K562 (cell line): ENCODE measurements around the gene SDC3.

Experiments used
- EZH2 ChIP-seq: IDR thresholded peaks from 2 replicates; pipeline ENCODE4 v1.6.1; 2012; ENCODE audit warnings: low read depth, mild to moderate bottlenecking, inconsistent platforms, low read length, borderline replicate concordance
- NCOA2 ChIP-seq, 2 experiments: fragments of 450-650 bp; IDR thresholded peaks; 2 replicates each; pipeline ENCODE4 v1.6.1; 2018; ENCODE audit warnings: mild to moderate bottlenecking in 2 of 2, moderate library complexity in 1 of 2; ENCODE audit not compliant: partially characterized antibody in 2 of 2
- POLR2B ChIP-seq: fragments of 450-650 bp; IDR thresholded peaks from 2 replicates; pipeline ENCODE4 v1.6.1; 2018; ENCODE audit warnings: low read depth; ENCODE audit not compliant: partially characterized antibody
- RFX5 ChIP-seq: IDR thresholded peaks from 2 replicates; pipeline ENCODE4 v1.6.1; 2011; ENCODE audit warnings: low read depth, mild to moderate bottlenecking, improper control_type of control experiment, low read length
- SMAD2 ChIP-seq: fragments of 150-350 bp; IDR thresholded peaks from 2 replicates; pipeline ENCODE4 v1.6.1; 2014; ENCODE audit warnings: low read depth, mild to moderate bottlenecking, low read length
- TCF7L2 ChIP-seq: fragments of 150-350 bp; IDR thresholded peaks from 2 replicates; pipeline ENCODE4 v1.6.1; 2016; ENCODE audit warnings: low read depth, mild to moderate bottlenecking, low read length, moderate library complexity
- ZNF121 ChIP-seq: sonication (generic); formaldehyde crosslinking; conservative IDR thresholded peaks from 2 replicates; pipeline ENCODE4 v1.8.0; 2022; ENCODE audit warnings: missing genetic modification reagents
- TF ChIP-seq, protein P1 (sequence below): fragments of 450-650 bp; IDR thresholded peaks from 2 replicates; pipeline ENCODE4 v1.6.1; 2017; ENCODE audit warnings: antibody characterized with exemption
- TF ChIP-seq, protein P2 (sequence below), 3 experiments: IDR thresholded peaks in 2 of 3; conservative IDR thresholded peaks in 1 of 3; 2 replicates each; pipeline ENCODE4 v1.5.1; 2011 to 2012; ENCODE audit warnings: low read length in 3 of 3, mild to moderate bottlenecking in 3 of 3, control low read depth in 2 of 3, improper control_type of control experiment in 1 of 3, inconsistent platforms in 1 of 3, low read depth in 1 of 3, mixed read lengths in 1 of 3, moderate library complexity in 1 of 3; ENCODE audit not compliant: insufficient read depth in 2 of 3

DNA sequence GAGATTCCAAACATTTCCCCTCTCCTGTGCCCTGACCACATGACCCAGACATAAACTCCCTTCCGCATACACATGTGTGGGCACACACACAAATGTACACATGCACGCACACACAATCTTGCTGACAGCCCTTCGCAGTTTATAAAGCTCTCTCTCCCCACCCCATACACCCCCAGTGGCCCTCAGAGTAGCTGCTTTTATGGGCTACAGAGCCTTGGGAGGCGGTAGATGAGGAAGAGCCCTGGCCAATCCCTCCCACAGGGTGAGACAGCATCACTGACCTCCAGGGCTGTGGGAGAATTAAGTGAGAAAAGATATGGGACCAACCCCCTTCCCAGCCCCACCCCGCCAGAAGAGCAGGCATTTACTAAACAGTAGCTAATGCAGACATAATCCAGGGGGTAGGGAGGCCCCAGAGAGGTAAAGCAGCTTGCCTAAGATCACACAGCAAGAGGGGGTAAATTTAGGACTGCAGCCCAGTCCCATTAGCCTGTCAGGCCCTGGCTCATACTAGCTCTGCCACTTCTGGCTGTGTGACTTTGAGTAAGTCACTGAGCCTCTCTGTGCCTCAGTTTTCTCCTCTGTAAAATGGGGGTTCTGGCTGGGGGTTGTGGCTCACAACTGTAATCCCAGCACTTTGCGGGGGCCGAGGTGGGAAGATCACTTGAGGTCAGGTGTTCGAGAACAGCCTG lies 5.1 kb downstream of the SDC3 start:
- TF ChIP-seq, protein P1, sequence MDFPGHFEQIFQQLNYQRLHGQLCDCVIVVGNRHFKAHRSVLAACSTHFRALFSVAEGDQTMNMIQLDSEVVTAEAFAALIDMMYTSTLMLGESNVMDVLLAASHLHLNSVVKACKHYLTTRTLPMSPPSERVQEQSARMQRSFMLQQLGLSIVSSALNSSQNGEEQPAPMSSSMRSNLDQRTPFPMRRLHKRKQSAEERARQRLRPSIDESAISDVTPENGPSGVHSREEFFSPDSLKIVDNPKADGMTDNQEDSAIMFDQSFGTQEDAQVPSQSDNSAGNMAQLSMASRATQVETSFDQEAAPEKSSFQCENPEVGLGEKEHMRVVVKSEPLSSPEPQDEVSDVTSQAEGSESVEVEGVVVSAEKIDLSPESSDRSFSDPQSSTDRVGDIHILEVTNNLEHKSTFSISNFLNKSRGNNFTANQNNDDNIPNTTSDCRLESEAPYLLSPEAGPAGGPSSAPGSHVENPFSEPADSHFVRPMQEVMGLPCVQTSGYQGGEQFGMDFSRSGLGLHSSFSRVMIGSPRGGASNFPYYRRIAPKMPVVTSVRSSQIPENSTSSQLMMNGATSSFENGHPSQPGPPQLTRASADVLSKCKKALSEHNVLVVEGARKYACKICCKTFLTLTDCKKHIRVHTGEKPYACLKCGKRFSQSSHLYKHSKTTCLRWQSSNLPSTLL: no peak
- TF ChIP-seq SMAD2: no peak
- TF ChIP-seq, protein P2, sequence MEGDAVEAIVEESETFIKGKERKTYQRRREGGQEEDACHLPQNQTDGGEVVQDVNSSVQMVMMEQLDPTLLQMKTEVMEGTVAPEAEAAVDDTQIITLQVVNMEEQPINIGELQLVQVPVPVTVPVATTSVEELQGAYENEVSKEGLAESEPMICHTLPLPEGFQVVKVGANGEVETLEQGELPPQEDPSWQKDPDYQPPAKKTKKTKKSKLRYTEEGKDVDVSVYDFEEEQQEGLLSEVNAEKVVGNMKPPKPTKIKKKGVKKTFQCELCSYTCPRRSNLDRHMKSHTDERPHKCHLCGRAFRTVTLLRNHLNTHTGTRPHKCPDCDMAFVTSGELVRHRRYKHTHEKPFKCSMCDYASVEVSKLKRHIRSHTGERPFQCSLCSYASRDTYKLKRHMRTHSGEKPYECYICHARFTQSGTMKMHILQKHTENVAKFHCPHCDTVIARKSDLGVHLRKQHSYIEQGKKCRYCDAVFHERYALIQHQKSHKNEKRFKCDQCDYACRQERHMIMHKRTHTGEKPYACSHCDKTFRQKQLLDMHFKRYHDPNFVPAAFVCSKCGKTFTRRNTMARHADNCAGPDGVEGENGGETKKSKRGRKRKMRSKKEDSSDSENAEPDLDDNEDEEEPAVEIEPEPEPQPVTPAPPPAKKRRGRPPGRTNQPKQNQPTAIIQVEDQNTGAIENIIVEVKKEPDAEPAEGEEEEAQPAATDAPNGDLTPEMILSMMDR (IDR thresholded peaks at IDR 0.05 in 2 of 3, conservative IDR thresholded peaks at IDR 0.05 in 1 of 3; ENCODE audit: insufficient read depth in 2 of 3, low read depth in 1 of 3, low read length in 3 of 3): peak; percentile 10 to 33 (median 27); a peak in 2 of 6 replicates
- no peak for TF ChIP-seq ZNF121 (CRISPR knock-in tag)
- no peak for TF ChIP-seq NCOA2 (IDR thresholded peaks at IDR 0.05; ENCODE audit: partially characterized antibody in 2 of 2)
- 0 out of 2 replicates have a peak, but pooled peaks have one; percentile 47 for TF ChIP-seq RFX5
- TF ChIP-seq POLR2B: no peak
- TF ChIP-seq EZH2: no peak
- no peak for TF ChIP-seq TCF7L2
